Measurements from ENCODE around the gene FIBP. TPM values are rescaled to one million over a fixed set of nuclear protein-coding genes. Genes with fewer than 3 reads are reported as not detected.
A peak's percentile ranks its signal among the peaks of the same experiment; 100 is the strongest.

Gene FIBP
- total and polyA plus RNA-seq, 10 of the 15 experiments (the other 5 are each of a cell fraction or from before 2014, with no cell fraction given): 65.1 to 182 (median 94.6) TPM

- TF ChIP-seq, protein P1, sequence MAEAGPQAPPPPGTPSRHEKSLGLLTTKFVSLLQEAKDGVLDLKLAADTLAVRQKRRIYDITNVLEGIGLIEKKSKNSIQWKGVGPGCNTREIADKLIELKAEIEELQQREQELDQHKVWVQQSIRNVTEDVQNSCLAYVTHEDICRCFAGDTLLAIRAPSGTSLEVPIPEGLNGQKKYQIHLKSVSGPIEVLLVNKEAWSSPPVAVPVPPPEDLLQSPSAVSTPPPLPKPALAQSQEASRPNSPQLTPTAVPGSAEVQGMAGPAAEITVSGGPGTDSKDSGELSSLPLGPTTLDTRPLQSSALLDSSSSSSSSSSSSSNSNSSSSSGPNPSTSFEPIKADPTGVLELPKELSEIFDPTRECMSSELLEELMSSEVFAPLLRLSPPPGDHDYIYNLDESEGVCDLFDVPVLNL (IDR thresholded peaks at IDR 0.05; ENCODE audit: low read depth, low read length): peak; percentile 59; the same call in 1 of the 2 replicates
- no peak for TF ChIP-seq EED (IDR thresholded peaks at IDR 0.05; ENCODE audit: low read depth)
- TF ChIP-seq CHD1 (IDR thresholded peaks at IDR 0.05; ENCODE audit: low read depth, low read length): no peak
- TF ChIP-seq POU2F2 (IDR thresholded peaks at IDR 0.05; ENCODE audit: borderline replicate concordance, low read depth, low read length): peak; percentile 81; the same call in 2 of the 3 replicates
- TF ChIP-seq SMARCA5 (IDR thresholded peaks at IDR 0.05): no peak
- no peak for TF ChIP-seq CREB1 (IDR thresholded peaks at IDR 0.05; ENCODE audit: low read depth)
- TF ChIP-seq TAF1 (IDR thresholded peaks at IDR 0.05; ENCODE audit: borderline replicate concordance, low read depth, low read length): peak; percentile 97
- no peak for TF ChIP-seq MEF2A (IDR thresholded peaks at IDR 0.05; ENCODE audit: insufficient read depth, low read depth, low read length)
- peak; percentile 42 for TF ChIP-seq SIX5 (IDR thresholded peaks at IDR 0.05; ENCODE audit: low read depth, low read length, severe bottlenecking)
- no peak for TF ChIP-seq NFYA (IDR thresholded peaks at IDR 0.05; ENCODE audit: borderline replicate concordance, low read depth, low read length)
- no peak; the same call in 1 of the 2 replicates for TF ChIP-seq RB1 (IDR thresholded peaks at IDR 0.05; ENCODE audit: borderline replicate concordance)
- TF ChIP-seq RFX5 (IDR thresholded peaks at IDR 0.05; ENCODE audit: low read depth, low read length): no peak
- no peak for TF ChIP-seq CTCF (IDR thresholded peaks at IDR 0.05 in 2 of 3, conservative IDR thresholded peaks at IDR 0.05 in 1 of 3; ENCODE audit: control insufficient read depth in 2 of 3, extremely low read depth in 1 of 3, insufficient read depth in 1 of 3, low read depth in 3 of 3, low read length in 3 of 3)
- TF ChIP-seq EZH2 (IDR thresholded peaks at IDR 0.05; ENCODE audit: borderline replicate concordance, control insufficient read depth, low read depth, low read length): no peak
- no peak for TF ChIP-seq FOXK2 (IDR thresholded peaks at IDR 0.05)
- TF ChIP-seq, protein P2, sequence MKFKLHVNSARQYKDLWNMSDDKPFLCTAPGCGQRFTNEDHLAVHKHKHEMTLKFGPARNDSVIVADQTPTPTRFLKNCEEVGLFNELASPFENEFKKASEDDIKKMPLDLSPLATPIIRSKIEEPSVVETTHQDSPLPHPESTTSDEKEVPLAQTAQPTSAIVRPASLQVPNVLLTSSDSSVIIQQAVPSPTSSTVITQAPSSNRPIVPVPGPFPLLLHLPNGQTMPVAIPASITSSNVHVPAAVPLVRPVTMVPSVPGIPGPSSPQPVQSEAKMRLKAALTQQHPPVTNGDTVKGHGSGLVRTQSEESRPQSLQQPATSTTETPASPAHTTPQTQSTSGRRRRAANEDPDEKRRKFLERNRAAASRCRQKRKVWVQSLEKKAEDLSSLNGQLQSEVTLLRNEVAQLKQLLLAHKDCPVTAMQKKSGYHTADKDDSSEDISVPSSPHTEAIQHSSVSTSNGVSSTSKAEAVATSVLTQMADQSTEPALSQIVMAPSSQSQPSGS (IDR thresholded peaks at IDR 0.05; ENCODE audit: low read length): no peak
- TF ChIP-seq CBX5 (IDR thresholded peaks at IDR 0.05; ENCODE audit: low read depth): no peak
- TF ChIP-seq IKZF2 (IDR thresholded peaks at IDR 0.05): no peak
- no peak for TF ChIP-seq CEBPB (IDR thresholded peaks at IDR 0.05; ENCODE audit: borderline replicate concordance in 1 of 2, low read depth in 2 of 2, low read length in 2 of 2)
- TF ChIP-seq SPI1 (IDR thresholded peaks at IDR 0.05; ENCODE audit: borderline replicate concordance, insufficient read depth, low read depth, low read length): peak; percentile 43; the same call in 1 of the 2 replicates
- TF ChIP-seq NR2C2 (IDR thresholded peaks at IDR 0.05; ENCODE audit: borderline replicate concordance, control insufficient read depth, insufficient read length, low read depth): no peak
- TF ChIP-seq TCF3 (IDR thresholded peaks at IDR 0.05; ENCODE audit: borderline replicate concordance, insufficient read depth, low read depth, low read length): peak; percentile 24; the same call in 1 of the 2 replicates
- no peak for TF ChIP-seq RCOR1 (conservative IDR thresholded peaks at IDR 0.05; ENCODE audit: low read depth, low read length)
- peak; percentile 3 for TF ChIP-seq PBX3 (IDR thresholded peaks at IDR 0.05; ENCODE audit: insufficient replicate concordance, low read depth, low read length)
Measured at GRCh38 chr11:65859095-65859811, 29.0 kb downstream of the FIBP start (continued).

All from GM12878 (cell line).